Activated CD4-positive, alpha-beta T cell treated with anti-CD3 and anti-CD28 coated beads, Interleukin-2, amount 10 ng/mL, durations not matched to agents 7 days and 5 days (primary cell): Measurements from ENCODE around the gene APC. TPM values are rescaled to one million over a fixed set of nuclear protein-coding genes. Genes with fewer than 3 reads are reported as not detected.

Experiments used
- CTCF ChIA-PET: fragments of 350-600 bp; sonication (Branson Sonifier 250); formaldehyde crosslinking; loops from one replicate; lab custom pipeline; 2021; ENCODE audit warnings: antibody characterized with exemption; lab: Charles Lee
- POLR2A ChIA-PET: fragments of 350-600 bp; sonication (Branson Sonifier 250); formaldehyde crosslinking; loops from one replicate; lab custom pipeline; 2021; ENCODE audit warnings: antibody characterized with exemption; lab: Charles Lee
- DNase-seq: peaks from one replicate; pipeline ENCODE4 v3.0.0-alpha.2; 2020
- H3K27ac Mint-ChIP-seq: one replicate; pipeline ENCODE4 v1.8.0; 2021; ENCODE audit warnings: mild to moderate bottlenecking, moderate library complexity, mixed read lengths
- H3K27me3 Mint-ChIP-seq: one replicate; pipeline ENCODE4 v1.8.0; 2021; ENCODE audit warnings: mixed read lengths
- H3K36me3 Mint-ChIP-seq: one replicate; pipeline ENCODE4 v1.8.0; 2021; ENCODE audit warnings: low read depth, mixed read lengths
- H3K4me1 Mint-ChIP-seq: one replicate; pipeline ENCODE4 v1.8.0; 2021; ENCODE audit warnings: mixed read lengths
- H3K4me3 Mint-ChIP-seq: one replicate; pipeline ENCODE4 v1.8.0; 2021; ENCODE audit warnings: mild to moderate bottlenecking, moderate library complexity, mixed read lengths
- H3K9me3 Mint-ChIP-seq: one replicate; pipeline ENCODE4 v1.8.0; 2021; ENCODE audit warnings: mixed read lengths
- total RNA-seq, 2 experiments: library from RNA; stranded (reverse); gene quantifications; one replicate each; pipeline ENCODE4 v1.2.3, GENCODE V29; 2021

The APC gene
- total RNA-seq, 2 experiments from 2014 or later = 21.5 to 25.7 TPM

DNA sequence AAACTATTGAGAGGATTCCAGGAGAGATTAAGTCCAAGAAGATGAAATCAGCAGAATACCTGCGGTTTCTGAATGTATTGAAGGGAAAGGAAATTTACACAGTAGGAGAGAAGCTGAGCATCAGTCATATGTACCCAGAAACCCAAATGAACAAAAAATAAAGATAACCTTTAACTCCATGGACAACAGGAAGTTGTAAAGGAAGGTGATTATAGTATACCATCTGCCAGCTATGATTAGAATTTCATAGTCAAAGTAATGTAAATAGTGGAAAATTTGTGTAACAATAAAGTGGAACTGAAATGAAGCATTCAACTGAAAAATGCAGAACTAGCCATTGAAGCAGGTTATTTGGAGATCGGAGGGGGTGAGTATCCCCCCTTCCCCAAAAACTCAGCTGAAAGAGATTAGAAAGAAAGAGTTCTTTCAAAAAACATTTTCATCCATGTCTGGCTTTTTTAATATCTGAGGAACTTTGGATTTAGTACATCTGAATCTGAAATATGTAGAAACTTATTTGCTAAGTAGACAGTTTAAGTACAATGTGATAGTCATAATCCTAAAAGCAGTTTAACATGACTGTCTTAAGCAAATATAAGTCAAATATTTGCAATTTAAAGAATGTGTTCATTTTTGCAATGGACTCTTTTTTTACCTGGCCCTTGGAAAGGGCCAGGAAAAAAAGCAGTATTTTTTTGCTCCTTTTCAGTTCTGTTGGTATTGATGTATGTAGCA is 58.4 kb downstream of the APC start:
- ChIA-PET CTCF (no interaction called here), POLR2A (no interaction called here)
- H3K36me3 Mint-ChIP-seq = peaks cover 27% of the 10 kb centered on the region
- no peak overlapping the region for H3K4me3 Mint-ChIP-seq
- H3K4me1 Mint-ChIP-seq = no peaks in the 10 kb centered on the region
- no peaks in the 10 kb centered on the region for H3K27me3 Mint-ChIP-seq
- no peaks in the 10 kb centered on the region for H3K9me3 Mint-ChIP-seq
- DNase-seq = no peak
- H3K27ac Mint-ChIP-seq = no peak overlapping the region

DNA sequence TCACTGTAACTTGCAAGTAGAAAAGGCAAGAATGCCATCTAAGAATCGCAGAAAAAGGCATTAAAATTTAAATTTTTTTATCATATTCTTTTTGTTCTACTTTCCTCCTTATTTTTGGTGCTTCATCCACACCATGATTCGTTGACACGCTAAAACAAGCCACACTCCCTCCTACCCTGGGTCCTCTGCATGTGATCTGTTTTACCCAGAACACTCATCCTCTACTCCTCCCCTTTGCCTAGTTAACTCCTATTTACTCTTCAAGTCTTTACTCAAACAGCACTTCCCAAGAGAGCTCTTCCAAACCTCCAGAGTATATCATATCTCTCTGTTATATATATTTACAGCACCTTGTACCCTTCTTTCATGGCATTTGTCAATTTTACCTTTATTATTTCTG is 62.0 kb downstream of the APC start:
- no peaks in the 10 kb centered on the region for H3K27me3 Mint-ChIP-seq
- no peaks in the 10 kb centered on the region for H3K4me1 Mint-ChIP-seq
- CTCF ChIA-PET = no interaction called here
- H3K27ac Mint-ChIP-seq = no peak overlapping the region
- H3K9me3 Mint-ChIP-seq = no peaks in the 10 kb centered on the region
- POLR2A ChIA-PET = no interaction called here
- H3K36me3 Mint-ChIP-seq = peaks cover 17% of the 10 kb centered on the region
- no peak overlapping the region for H3K4me3 Mint-ChIP-seq
- no peak for DNase-seq

DNA sequence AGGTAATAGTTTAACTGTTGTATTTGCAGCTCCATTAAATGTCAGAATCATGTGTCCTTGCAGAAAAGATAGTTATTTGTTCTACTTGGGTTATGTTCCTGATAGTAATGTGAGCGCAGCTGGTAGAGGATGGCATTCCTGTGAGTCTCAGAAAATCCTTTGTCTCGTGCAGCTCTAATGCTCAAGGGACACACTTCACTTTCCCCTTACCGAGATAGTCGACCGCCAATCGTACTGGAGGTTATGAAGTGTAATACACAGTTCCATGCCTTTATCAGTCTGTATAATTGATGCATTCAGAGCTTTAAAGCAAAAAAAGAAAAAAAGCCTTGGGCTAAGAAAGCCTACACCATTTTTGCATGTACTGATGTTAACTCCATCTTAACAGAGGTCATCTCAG is 63.2 kb downstream of the APC start:
- no peak overlapping the region for H3K4me3 Mint-ChIP-seq
- no peak overlapping the region for H3K27ac Mint-ChIP-seq
- peaks cover 4% of the 10 kb centered on the region for H3K4me1 Mint-ChIP-seq
- peaks cover 16% of the 10 kb centered on the region for H3K36me3 Mint-ChIP-seq
- CTCF ChIA-PET = interaction anchor here (0.6 to 0.9 kb wide), 2 partner anchors 8 to 44 kb away, joined by 3 read pairs; no protein-coding TSS in a partner anchor
- no peaks in the 10 kb centered on the region for H3K9me3 Mint-ChIP-seq
- no peaks in the 10 kb centered on the region for H3K27me3 Mint-ChIP-seq
- POLR2A ChIA-PET = no interaction called here
- no peak for DNase-seq

DNA sequence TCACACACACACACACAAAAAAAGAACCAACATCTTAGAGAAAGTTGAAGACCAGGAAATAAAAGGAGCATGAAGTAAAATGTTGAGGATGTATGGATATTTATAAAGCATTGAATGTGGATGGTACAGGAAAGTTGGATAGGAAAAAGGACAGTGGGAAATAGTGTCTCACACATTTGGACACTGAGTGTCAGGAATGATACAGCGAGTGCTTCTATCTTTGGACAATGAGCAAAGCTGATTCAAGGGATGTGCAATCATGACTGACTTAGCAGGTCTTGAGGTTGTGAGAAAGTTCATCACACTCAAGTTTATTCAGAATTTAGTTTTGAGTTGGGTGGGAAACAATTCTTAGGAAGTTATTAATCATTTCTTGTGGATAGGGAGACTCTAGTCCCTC is 73.3 kb downstream of the APC start:
- ChIA-PET CTCF (interaction anchor here (1.6 kb wide), 1 partner anchor 37 kb away, joined by 6 read pairs; no protein-coding TSS in a partner anchor), POLR2A (no interaction called here)
- H3K27me3 Mint-ChIP-seq = no peaks in the 10 kb centered on the region
- no peak for DNase-seq
- H3K36me3 Mint-ChIP-seq = peaks cover 22% of the 10 kb centered on the region
- H3K27ac Mint-ChIP-seq = no peak overlapping the region
- no peaks in the 10 kb centered on the region for H3K9me3 Mint-ChIP-seq
- H3K4me3 Mint-ChIP-seq = no peak overlapping the region
- no peaks in the 10 kb centered on the region for H3K4me1 Mint-ChIP-seq

DNA sequence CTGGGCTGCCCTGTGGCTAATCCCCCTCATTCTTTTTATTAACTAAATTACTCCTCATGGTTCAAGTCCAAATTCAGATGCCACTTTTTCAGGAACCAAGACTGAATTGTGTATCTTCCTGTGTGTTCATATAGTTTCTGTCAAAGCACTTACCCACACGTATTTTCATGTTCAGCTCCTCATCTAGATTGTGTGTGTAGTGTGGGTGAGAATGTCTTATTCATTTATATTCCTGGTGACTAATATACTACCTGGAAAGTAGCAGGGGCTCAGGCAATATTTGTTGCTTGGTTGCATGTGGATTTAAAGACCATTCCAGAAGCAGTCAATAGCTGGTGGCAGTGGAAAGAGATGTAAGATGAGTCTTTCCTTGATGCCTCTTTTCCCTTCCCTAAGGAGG is 74.9 kb downstream of the APC start:
- Mint-ChIP-seq H3K27me3 (no peaks in the 10 kb centered on the region), H3K4me1 (no peaks in the 10 kb centered on the region), H3K27ac (no peak overlapping the region), H3K9me3 (no peaks in the 10 kb centered on the region), H3K36me3 (peaks cover 25% of the 10 kb centered on the region), H3K4me3 (no peak overlapping the region)
- DNase-seq = no peak
- CTCF ChIA-PET = interaction anchor here (1.6 kb wide), 1 partner anchor 36 kb away, joined by 6 read pairs; no protein-coding TSS in a partner anchor
- POLR2A ChIA-PET = no interaction called here

DNA sequence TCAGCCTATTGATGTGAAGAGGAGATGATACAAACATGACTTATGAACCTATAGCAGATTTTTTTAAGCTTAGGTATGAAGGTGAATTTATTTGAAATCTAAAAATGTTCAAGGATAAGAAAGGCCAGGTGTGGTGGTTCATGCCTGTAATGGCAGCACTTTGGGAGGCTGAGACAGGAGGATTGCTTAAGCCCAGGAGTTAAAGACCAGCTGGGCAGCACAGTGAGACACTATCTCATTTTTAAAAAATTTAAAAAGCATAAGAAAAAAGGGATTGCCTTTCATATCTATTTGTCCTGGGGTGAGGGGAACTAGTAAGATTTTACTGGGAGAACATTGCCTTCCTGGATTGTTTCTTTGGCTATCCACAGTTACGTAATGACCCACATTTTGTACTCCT is 82.6 kb downstream of the APC start:
- peaks cover 33% of the 10 kb centered on the region for H3K36me3 Mint-ChIP-seq
- ChIA-PET POLR2A (no interaction called here), CTCF (interaction anchor here (1.6 kb wide), 1 partner anchor 14 kb away, joined by 5 read pairs; no protein-coding TSS in a partner anchor)
- no peak for DNase-seq
- no peaks in the 10 kb centered on the region for H3K9me3 Mint-ChIP-seq
- H3K27me3 Mint-ChIP-seq = no peaks in the 10 kb centered on the region
- no peak overlapping the region for H3K27ac Mint-ChIP-seq
- no peaks in the 10 kb centered on the region for H3K4me1 Mint-ChIP-seq
- no peak overlapping the region for H3K4me3 Mint-ChIP-seq

DNA sequence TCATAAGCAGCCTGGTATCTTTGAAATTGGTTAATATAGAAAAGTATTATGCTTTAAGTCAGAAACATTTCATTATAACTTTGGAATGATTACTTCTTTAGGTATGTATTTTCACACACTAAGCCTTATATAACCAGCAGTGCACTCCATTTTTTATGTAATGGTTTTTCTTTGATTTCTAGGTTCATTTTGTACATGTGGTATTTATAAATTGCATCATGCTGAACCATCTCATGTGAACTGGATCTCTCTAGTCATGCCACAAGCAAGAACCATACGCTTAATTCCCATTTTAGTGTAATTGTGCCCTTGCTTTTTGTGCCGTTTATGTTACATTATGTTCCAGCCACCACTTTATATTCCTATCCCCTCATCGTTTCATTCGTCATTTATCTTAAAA is 84.8 kb downstream of the APC start:
- H3K4me3 Mint-ChIP-seq = no peak overlapping the region
- H3K36me3 Mint-ChIP-seq = peaks cover 29% of the 10 kb centered on the region
- ChIA-PET POLR2A (no interaction called here), CTCF (no interaction called here)
- no peak overlapping the region for H3K27ac Mint-ChIP-seq
- no peaks in the 10 kb centered on the region for H3K4me1 Mint-ChIP-seq
- no peak for DNase-seq
- no peaks in the 10 kb centered on the region for H3K9me3 Mint-ChIP-seq
- H3K27me3 Mint-ChIP-seq = no peaks in the 10 kb centered on the region

DNA sequence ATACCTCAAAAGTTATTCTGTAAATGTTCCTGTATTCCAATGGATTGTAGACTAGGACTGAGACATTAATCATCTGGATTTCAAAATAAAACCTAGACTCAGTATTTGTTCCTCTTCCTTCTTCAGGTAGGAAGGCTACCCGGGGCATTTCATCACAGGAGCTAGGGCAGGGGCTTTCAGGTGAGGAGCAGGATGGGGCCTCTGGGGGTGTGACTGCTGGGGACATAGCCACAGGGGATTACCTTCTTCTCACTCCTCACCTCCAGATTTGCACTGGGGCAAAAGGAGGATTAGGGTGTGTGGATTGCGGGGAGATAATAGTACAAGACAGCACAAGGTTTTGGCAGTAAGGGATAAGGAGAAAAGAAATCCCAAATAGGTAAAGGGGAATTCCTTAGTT is 85.5 kb downstream of the APC start:
- Mint-ChIP-seq H3K9me3 (no peaks in the 10 kb centered on the region), H3K4me3 (no peak overlapping the region), H3K27me3 (no peaks in the 10 kb centered on the region), H3K27ac (no peak overlapping the region), H3K36me3 (peaks cover 29% of the 10 kb centered on the region), H3K4me1 (no peaks in the 10 kb centered on the region)
- CTCF ChIA-PET = no interaction called here
- DNase-seq = no peak
- POLR2A ChIA-PET = no interaction called here

DNA sequence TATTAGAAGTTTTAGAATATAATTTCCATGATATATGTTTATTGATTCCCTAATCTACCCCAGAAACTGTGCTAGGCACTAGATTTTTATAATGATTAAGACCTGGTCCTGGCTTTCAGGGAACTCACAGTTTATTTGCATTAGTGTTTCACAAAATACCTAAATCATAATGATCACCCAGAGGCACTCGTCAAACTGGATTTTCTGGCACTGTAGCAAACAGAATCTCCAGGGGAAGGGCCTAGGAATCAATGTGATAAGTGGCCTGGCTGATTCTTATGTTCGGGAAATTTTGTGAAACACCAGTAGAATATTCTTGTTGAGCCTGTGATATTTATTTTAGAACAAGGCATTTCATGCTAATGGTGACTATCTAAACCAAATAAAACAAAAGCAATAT is 86.0 kb downstream of the APC start:
- Mint-ChIP-seq H3K36me3 (peaks cover 31% of the 10 kb centered on the region), H3K27me3 (no peaks in the 10 kb centered on the region), H3K4me3 (no peak overlapping the region), H3K4me1 (no peaks in the 10 kb centered on the region), H3K9me3 (no peaks in the 10 kb centered on the region), H3K27ac (no peak overlapping the region)
- POLR2A ChIA-PET = no interaction called here
- CTCF ChIA-PET = no interaction called here
- no peak for DNase-seq

DNA sequence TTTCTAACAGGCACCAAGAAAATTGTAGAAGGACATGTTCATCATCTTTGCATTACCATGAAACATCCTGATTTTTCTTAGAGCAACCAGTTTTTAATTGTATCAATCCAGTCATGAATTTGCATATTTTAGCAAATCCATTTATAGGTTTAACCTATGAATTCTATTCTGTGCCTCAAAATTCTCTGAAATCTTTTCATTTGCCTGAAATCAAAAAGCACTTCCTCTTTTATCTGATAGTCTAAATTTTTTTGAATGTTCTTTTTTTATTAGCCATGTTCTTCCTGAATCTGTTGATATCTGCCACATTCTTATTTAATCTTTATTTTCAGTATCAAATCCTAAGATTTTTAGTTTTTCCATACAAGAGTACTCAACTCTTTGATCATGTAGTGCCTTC is 86.5 kb downstream of the APC start:
- Mint-ChIP-seq H3K27ac (no peak overlapping the region), H3K36me3 (peaks cover 30% of the 10 kb centered on the region), H3K9me3 (no peaks in the 10 kb centered on the region), H3K4me3 (no peak overlapping the region), H3K4me1 (no peaks in the 10 kb centered on the region), H3K27me3 (no peaks in the 10 kb centered on the region)
- CTCF ChIA-PET = no interaction called here
- no peak for DNase-seq
- POLR2A ChIA-PET = no interaction called here

DNA sequence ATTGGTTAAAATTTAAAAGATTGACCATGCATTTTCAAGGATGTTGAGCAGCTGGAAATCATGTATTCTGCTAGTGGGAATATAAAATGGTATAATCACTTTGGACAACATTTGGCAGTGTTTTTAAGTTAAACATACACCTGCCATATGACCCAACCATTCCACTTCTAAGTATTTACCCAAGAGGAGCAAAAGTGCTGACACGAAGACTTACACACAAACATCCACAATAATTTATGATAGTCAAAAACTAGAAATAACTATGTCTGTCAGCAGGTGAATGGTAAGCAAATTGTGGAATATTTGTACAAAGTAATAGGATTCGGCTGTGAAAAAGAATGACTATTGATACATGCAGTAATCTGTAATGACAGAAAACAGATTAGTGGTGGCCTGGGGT is 92.7 kb downstream of the APC start:
- H3K36me3 Mint-ChIP-seq = peaks cover 26% of the 10 kb centered on the region
- no peaks in the 10 kb centered on the region for H3K9me3 Mint-ChIP-seq
- no peaks in the 10 kb centered on the region for H3K27me3 Mint-ChIP-seq
- no peak overlapping the region for H3K4me3 Mint-ChIP-seq
- no peak overlapping the region for H3K27ac Mint-ChIP-seq
- POLR2A ChIA-PET = no interaction called here
- H3K4me1 Mint-ChIP-seq = peaks cover 2% of the 10 kb centered on the region
- CTCF ChIA-PET = no interaction called here
- no peak for DNase-seq

DNA sequence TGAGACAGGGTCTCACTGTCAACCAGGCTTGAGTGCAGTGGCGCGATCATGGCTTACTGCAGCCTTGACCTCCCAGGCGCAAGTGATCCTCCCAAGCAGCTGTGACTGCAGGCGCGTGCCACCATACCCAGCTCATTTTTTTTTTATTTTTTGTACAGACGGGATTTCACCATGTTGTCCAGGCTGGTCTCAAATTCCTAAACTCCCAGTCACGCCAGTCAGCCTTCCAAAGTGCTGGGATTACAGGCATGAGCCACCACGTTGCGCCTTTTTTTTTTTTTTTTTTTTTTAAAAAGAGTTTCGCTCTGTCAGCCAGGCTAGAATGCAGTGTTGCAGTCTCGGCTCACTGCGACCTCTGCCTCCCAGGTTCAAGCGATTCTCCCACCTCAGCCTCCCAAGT is 96.3 kb downstream of the APC start:
- Mint-ChIP-seq H3K9me3 (no peaks in the 10 kb centered on the region), H3K36me3 (peaks cover 41% of the 10 kb centered on the region), H3K4me3 (no peak overlapping the region), H3K4me1 (peaks cover 2% of the 10 kb centered on the region), H3K27me3 (no peaks in the 10 kb centered on the region), H3K27ac (no peak overlapping the region)
- ChIA-PET CTCF (interaction anchor here (1.9 kb wide), 1 partner anchor 15 kb away, joined by 5 read pairs; no protein-coding TSS in a partner anchor), POLR2A (no interaction called here)
- DNase-seq = no peak

DNA sequence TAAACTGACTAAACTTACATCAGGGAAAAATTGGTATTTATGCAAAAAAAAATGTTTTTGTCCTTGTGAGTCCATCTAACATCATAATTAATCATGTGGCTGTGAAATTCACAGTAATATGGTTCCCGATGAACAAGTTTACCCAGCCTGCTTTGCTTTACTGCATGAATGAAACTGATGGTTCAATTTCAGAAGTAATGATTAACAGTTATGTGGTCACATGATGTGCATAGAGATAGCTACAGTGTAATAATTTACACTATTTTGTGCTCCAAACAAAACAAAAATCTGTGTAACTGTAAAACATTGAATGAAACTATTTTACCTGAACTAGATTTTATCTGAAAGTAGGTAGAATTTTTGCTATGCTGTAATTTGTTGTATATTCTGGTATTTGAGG is 106.8 kb downstream of the APC start:
- CTCF ChIA-PET = no interaction called here
- Mint-ChIP-seq H3K9me3 (no peaks in the 10 kb centered on the region), H3K36me3 (peaks cover 14% of the 10 kb centered on the region), H3K4me1 (peaks cover 4% of the 10 kb centered on the region), H3K4me3 (no peak overlapping the region), H3K27ac (no peak overlapping the region), H3K27me3 (no peaks in the 10 kb centered on the region)
- POLR2A ChIA-PET = no interaction called here
- DNase-seq = no peak

DNA sequence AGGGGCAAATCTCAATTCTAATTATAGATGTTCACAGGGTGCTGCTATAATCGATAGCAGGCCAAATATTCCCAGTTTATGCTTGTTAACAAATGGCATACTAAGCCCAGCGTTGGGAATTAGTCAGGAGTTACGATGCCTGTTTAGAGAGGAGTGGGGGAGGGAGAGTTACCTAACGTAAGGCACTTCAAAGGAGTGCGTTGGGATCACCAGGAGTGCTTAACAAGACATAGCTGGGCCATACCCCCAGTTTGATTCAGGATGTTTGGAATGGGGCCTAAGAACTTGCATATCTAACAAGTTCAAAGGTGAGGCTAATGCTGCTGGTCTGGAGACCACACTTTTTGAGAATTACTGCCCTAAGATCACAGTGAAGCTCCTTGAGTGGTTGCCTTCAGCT is 108.9 kb downstream of the APC start:
- Mint-ChIP-seq H3K4me1 (peaks cover 4% of the 10 kb centered on the region), H3K36me3 (peaks cover 4% of the 10 kb centered on the region)
- CTCF ChIA-PET = no interaction called here

More for the DNA sequence above, 108.9 kb downstream of the APC start:
- POLR2A ChIA-PET = no interaction called here
- Mint-ChIP-seq H3K4me3 (no peak overlapping the region), H3K9me3 (no peaks in the 10 kb centered on the region), H3K27ac (no peak overlapping the region), H3K27me3 (peaks cover 5% of the 10 kb centered on the region)
- no peak for DNase-seq
